Forelimb muscle (tissue), 1 donor: ENCODE measurements around the gene TLX1. TPM values are rescaled to one million over a fixed set of nuclear protein-coding genes. Genes with fewer than 3 reads are reported as not detected.
A peak's percentile ranks its signal among the peaks of the same experiment; 100 is the strongest.

ENCODE experiments used
- DNase-seq: peaks from one replicate; pipeline ENCODE4 v3.0.0-alpha.2; 2013; ENCODE audit warnings: low read depth
- polyA plus RNA-seq: library from polyadenylated mRNA; unstranded; fragments of 120-200 nt; gene quantifications from one replicate; pipeline ENCODE4 v1.2.1, GENCODE V29; 2013; ENCODE audit not compliant: insufficient read length

Gene TLX1
- polyA plus RNA-seq, 1 donor, result not detected

DNA sequence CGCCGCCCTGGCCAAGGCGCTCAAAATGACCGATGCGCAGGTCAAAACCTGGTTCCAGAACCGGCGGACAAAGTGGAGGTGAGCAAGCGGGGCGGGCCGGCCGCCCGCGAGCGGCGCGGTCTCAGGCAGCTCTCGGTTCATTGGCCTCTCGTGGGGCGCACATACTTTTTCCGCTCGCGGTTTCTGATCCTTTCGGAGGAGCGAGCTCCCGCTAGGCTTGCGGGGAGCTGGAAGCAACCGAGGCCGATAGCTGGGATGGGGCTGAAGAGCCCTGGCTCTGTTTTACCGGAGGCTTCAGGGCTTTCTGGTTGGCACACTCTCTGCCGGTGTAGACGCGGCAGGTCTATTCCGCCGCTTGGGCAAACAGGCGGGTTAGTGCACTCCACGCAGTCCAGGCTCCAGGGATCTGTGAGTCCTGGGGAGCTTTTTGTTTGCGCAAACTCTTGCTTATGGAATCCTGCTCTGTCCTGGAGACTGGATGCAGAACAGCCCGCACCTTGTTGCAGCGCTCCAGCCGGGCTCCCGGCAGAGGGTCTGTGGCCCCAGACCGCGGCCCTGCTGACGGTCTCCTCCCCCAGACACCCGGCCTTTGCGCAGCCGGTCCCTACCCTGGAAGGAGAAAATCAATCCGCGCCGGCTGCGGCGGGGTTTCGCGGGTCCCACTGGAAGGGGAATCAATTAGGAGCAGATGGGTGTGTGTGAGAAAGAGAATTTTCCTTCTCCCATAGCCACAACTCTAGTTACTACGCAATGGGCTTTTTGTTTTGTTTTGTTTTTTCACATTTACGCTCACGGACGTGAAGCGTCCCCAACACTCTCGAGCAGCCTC lies 3.4 kb downstream of the TLX1 start:
- no peak for DNase-seq

GRCh38 chr10:101135141-101136006 lies 4.3 kb downstream of the TLX1 start:
- DNase-seq, result no peak

DNA sequence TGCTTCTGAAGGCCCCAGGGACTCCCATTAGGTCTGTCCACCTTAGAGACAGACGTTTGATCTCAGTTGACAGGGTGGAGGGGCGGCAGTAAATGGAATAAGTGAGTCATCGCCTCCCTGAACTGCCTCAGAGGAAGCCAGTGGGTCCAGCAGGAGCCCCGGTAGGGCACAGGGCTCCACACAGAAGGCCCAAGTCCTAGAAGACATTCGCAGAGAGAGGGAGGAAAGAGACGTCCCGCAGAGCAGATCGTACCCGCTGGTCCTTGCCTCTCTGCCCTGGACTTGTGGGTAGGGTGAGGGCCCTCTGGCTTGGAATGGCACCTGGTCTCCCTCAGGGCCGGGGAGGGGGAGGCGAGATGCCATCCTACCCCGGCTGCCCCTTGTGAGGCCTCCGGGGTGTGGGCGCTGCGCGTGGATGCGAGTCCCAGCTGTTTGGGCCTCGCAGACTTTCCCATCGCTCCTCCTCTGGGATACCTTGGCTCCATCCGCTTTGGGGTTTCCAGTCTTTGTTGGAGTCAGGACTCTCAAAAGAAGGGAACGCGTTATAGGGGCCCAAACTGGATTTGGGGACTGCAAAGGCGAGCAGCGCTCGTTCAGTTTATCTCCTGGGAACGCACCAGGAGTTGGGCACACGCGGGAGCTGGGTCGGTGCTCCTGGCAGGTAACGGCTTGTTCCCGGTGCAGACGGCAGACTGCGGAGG lies 5.1 kb downstream of the TLX1 start:
- no peak for DNase-seq

- no peak for DNase-seq
Observed at GRCh38 chr10:101136708-101137121, 5.6 kb downstream of the TLX1 start.

- no peak for DNase-seq
Observed at GRCh38 chr10:101137271-101137670, 6.2 kb downstream of the TLX1 start.

DNA sequence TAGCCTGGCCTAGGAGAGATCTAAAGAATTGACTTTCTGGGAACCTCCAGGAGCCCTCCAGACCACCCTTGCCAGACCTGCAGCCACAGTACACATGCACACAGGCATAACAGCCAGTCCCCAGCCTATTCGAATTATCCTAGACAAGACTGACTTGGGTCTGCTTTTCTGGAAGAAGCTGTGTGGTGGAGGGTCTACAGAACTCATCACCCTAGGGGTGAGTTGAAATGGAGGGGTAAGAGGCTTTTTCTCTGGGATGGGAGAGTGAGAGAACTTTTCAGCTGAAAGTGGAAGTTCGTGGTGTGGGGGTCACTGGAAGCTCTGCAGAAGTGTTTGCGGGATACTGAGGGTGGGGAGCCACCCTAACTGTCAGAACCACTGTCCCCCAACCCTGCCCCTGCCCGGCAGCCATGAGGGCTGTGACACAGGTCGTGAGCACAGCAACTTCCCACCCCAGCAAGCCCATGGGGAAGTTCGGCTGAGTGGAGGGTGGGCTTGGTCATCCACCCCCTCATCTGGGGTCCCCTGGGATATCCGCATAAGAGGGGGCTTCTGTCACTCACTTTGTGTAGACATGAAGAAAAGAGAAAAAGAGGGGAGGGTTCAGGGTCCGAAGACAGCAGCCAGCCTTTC lies 7.8 kb downstream of the TLX1 start:
- no peak for DNase-seq

- no peak for DNase-seq
Observed at GRCh38 chr10:101139421-101139911, 8.4 kb downstream of the TLX1 start.

DNA sequence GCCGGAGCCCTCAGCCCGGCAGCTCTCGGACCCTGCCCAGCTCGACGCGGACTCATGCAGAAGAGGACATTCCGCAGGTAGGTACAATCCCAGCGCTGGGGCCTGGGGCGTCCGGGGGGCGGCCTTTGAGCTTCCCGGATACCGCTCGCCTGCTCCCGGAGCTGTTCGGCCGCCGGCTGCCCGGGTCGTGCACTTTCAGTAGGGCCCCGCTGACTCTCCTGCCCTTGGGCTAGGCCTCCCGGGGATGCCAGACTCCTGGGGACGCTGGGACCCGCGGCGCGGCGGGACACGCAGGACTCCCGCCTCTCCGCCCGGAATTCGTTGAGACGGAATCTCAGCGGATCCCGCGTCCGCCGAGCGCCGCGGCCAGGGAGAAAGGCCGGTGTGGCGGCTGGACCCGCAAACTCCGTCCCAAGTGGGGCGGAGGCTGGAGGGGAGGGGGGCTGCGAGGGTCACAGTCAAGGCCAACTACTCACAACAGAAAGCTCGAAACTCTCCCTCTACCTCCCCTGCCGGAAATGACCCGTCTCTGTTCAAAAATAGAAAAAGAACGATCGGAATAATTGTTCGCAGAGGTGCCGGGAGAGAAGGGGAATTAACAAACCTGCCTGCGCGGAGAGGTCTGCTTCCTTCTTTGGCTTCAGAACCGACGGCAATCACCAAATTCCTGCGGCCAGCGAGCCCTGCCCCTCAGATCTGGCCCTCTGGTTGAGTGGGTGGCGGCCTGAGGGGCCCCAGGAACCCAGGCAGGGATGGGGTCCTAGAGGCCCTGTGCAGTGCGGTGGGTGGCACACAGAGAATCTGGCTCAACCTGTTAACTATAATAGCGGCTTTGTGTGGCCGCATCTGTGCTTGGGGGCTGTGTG lies 9.2 kb downstream of the TLX1 start:
- DNase-seq, result no peak

DNA sequence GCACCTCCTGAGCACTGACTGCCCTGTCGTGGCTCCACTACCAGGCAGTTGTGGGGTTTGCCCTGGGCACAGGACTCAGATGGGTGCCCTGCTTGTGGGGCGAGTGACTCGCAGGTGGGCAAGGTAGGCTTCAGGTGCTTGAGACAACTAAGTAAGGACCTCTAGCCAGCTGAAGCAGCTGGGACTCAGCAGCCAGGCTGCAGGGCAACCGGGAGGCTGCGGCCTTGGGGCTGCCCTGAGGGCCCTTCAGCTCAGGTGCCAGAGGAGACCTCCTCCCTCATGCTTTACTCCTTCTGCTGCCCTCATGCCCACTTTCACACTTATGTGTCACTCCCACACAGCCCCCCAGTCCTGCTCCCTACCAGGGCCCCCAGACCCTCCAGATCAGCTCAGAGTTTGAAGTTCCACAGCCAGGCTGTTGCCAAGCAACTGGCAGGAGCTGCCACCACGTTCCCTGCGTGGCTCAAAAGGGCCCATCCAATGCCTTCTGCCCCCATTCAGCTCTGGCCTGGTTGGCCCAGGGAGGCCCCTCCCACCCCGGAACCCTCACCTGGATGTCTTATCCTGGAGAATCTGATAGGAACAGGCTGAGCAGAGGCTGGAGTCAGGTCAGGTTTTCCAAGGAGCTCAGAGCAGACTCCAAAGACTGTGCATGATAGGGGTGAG lies 10.0 kb downstream of the TLX1 start:
- DNase-seq, result no peak

- peak; percentile 39 for DNase-seq
Observed at GRCh38 chr10:101141616-101142532, 10.8 kb downstream of the TLX1 start.

GRCh38 chr10:101142533-101143344 lies 11.6 kb downstream of the TLX1 start:
- DNase-seq, result no peak

- DNase-seq, result no peak
Observed at GRCh38 chr10:101143345-101143630, 12.2 kb downstream of the TLX1 start.

DNA sequence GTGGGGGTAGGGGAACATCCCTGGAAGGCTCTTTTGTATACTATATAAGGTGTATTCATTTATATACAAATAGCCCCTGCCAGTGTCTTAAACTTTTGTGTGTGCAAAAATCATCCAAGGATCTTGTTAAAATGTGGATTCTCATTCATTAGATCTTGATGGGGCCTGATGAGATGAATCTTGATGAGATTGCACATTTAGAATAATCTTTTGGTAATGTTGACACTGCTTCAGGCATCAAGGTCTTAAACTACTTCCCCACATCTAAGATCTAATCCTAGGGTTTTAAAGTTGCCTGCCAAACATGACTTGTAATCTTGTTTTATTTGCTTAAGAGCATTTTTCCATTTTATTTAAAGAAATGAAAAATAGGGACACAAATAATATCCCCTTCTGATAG lies 13.0 kb downstream of the TLX1 start:
- DNase-seq, result no peak

GRCh38 chr10:101145145-101145544 lies 14.0 kb downstream of the TLX1 start:
- DNase-seq, result no peak

DNA sequence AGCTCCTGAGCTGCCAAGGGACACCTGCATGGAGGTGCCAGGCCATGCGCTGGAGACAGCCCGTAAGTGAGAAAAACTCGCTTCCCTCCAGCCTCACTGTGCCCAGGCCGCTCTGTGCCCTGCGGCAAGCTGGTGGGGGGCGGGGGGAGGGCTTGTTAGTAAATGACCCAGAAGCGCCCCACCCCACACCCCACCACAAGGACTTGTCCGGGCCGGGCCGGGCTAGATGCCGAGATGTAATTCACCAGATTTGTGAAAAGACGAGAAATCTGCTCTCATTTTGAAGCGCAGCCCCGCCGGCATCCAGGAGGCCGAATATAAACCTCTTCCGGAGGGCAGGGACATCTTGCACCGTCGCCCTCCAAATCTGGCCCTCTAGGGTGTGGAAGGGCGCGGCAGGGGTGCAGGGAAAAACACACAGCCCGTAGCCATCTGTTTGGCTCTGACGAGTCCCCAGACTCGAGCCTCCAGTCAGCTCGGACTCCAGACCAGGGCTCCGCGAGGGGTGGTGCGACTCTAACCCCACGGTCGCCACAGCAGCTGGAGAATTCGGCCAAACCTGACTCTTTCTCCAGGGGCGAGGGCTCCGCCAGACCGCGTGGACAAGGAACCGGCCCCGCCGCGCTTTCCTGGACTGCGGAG lies 14.8 kb downstream of the TLX1 start:
- no peak for DNase-seq

DNA sequence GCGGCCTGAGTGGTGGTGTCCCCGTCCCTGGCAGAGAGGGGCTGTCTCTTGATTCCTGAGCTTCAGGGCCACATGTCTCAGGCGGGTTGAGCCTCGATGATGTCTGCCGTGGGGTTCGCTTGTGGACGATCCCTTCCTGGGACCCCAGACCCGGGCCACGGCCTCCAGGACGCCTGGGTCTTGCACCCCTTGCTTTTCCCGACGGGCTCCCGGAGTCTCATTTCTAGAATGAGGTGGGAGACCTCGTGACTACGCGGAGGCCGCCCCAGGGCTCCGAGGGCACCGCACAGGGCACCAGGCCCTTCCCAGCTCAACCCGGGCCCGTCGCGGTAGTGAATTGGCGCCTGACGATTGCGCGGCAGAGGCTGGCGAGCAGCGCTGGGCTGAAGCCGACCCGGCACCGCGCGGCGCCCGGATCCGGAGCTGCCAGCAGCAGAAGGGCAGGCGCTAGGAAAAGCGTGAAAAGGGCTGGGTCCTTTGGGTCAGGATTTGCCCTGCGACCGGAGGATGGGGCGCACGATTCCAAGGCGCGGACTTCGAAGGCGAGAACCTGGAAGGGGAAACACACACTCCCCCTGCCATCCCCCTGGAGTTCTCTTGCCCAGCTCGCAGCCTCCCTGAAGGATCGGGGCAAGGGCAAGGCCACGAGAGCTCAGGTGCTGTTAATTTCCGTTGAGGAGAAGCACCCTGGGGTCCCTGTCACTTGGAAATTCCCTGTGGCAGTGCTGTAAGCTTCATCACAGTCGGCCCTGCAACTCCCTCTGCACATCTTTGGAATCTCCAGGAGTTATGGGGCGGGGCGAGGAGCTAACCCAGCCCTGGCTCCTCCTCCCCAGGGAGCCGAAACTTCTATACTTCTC lies 15.5 kb downstream of the TLX1 start:
- DNase-seq, result no peak

DNA sequence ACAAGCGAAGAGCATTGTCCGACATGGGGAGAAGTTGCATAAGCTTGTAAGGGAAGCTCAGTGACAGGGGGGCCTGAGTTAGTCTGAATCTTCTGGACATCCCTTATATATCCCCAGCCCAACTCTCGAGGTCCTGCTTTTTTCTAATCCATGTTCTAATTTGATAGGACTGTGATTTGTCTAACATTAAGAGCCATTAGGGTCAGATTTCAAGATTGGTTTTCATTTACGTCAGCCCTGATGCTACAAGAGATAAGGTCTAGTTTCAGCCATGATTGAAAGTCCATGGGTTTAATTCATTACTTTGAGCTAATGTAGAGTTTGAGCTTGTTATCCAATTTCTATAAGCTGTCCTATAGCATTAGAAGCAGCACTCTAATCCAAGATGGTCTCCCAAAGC lies 20.3 kb downstream of the TLX1 start:
- no peak for DNase-seq
